IMR-90 (cell line): ENCODE measurements around the gene SELENOP. TPM values are rescaled to one million over a fixed set of nuclear protein-coding genes. Genes with fewer than 3 reads are reported as not detected.

Source experiments
- ATAC-seq: fragments of 200-7000 bp; cut with Tn5 transposase; 2 replicates; pipeline ENCODE4 v1.9.1; 2020; ENCODE audit warnings: low read depth, mild to moderate bottlenecking, moderate library complexity
- BruUV-seq: library from RNA; stranded (reverse); fragments of 400-500 nt; replicated peaks from 2 replicates; lab custom pipeline; 2021; lab: Mats Ljungman, UMichigan
- CTCF ChIA-PET: fragments of 300-600 bp; formaldehyde crosslinking; extraction: SDS; loops from one replicate; lab custom pipeline; 2021; ENCODE audit warnings: antibody characterized with exemption; lab: Yijun Ruan, JAX
- POLR2A ChIA-PET: fragments of 300-600 bp; sonication (Branson Sonifier 250); formaldehyde crosslinking; loops from one replicate; lab custom pipeline; 2022; ENCODE audit warnings: antibody characterized with exemption; ENCODE audit not compliant: unreplicated experiment; lab: Charles Lee
- DNase-seq: peaks from one replicate; pipeline ENCODE4 v3.0.0; 2013
- H2AFZ ChIP-seq: replicated peaks from 2 replicates; pipeline ENCODE3; 2013; ENCODE audit warnings: low read length, mild to moderate bottlenecking; ENCODE audit not compliant: poor library complexity
- H2AK5ac ChIP-seq: 2 replicates; pipeline ENCODE4 v1.6.1; 2013; ENCODE audit warnings: low read depth, low read length, inconsistent platforms
- H2AK9ac ChIP-seq: replicated peaks from 2 replicates; pipeline ENCODE3; 2013; ENCODE audit warnings: mild to moderate bottlenecking, low read depth, low read length, moderate library complexity; ENCODE audit not compliant: poor library complexity
- H2BK120ac ChIP-seq: 2 replicates; pipeline ENCODE4 v1.6.1; 2013; ENCODE audit warnings: low read depth, low read length, inconsistent platforms
- H2BK15ac ChIP-seq: 3 replicates; pipeline ENCODE4 v1.6.1; 2013; ENCODE audit warnings: low read depth, low read length, inconsistent platforms
- H2BK20ac ChIP-seq: 2 replicates; pipeline ENCODE4 v1.6.1; 2013; ENCODE audit warnings: low read depth, mild to moderate bottlenecking, inconsistent platforms, low read length, moderate library complexity
- H2BK5ac ChIP-seq: 2 replicates; pipeline ENCODE4 v1.6.1; 2013; ENCODE audit warnings: mild to moderate bottlenecking, low read depth, low read length, inconsistent platforms; ENCODE audit not compliant: poor library complexity, severe bottlenecking
- H3K14ac ChIP-seq: replicated peaks from 2 replicates; pipeline ENCODE4 v1.6.1; 2013; ENCODE audit warnings: low read depth, low read length, inconsistent platforms
- H3K18ac ChIP-seq: 2 replicates; pipeline ENCODE4 v1.6.1; 2013; ENCODE audit warnings: low read depth, low read length, control low read depth
- H3K23ac ChIP-seq: 2 replicates; pipeline ENCODE4 v1.6.1; 2013; ENCODE audit warnings: low read depth, low read length, inconsistent platforms
- H3K27ac ChIP-seq: 2 replicates; pipeline ENCODE4 v1.5.1; 2013; ENCODE audit warnings: mild to moderate bottlenecking, control low read depth, low read length; ENCODE audit not compliant: insufficient read depth
- H3K27me3 ChIP-seq: 2 replicates; pipeline ENCODE4 v1.6.1; 2013; ENCODE audit warnings: low read length; ENCODE audit not compliant: control insufficient read depth, insufficient read depth
- H3K36me3 ChIP-seq: 2 replicates; pipeline ENCODE4 v1.6.1; 2013; ENCODE audit warnings: low read length, mixed read lengths; ENCODE audit not compliant: control insufficient read depth, insufficient read depth
- H3K4ac ChIP-seq: 2 replicates; pipeline ENCODE4 v1.6.1; 2013; ENCODE audit warnings: low read depth, low read length, inconsistent platforms
- H3K4me1 ChIP-seq: 2 replicates; pipeline ENCODE4 v1.6.1; 2013; ENCODE audit warnings: low read length, mixed read lengths; ENCODE audit not compliant: control insufficient read depth, insufficient read depth
- H3K4me2 ChIP-seq: 2 replicates; pipeline ENCODE4 v1.6.1; 2013; ENCODE audit warnings: low read depth, mild to moderate bottlenecking, control low read depth, low read length, moderate library complexity
- H3K4me3 ChIP-seq: 2 replicates; pipeline ENCODE4 v1.5.1; 2013; ENCODE audit warnings: low read depth, mild to moderate bottlenecking, control low read depth, low read length, moderate library complexity; ENCODE audit not compliant: insufficient read depth
- H3K56ac ChIP-seq: 2 replicates; pipeline ENCODE4 v1.6.1; 2013; ENCODE audit warnings: low read length, inconsistent platforms; ENCODE audit not compliant: insufficient read depth; ENCODE audit errors: extremely low read depth
- H3K79me1 ChIP-seq, 2 experiments: 2 replicates each; pipeline ENCODE4 v1.6.1; 2013; ENCODE audit warnings: low read length in 2 of 2, inconsistent platforms in 1 of 2, low read depth in 1 of 2
- H3K9ac ChIP-seq: 2 replicates; pipeline ENCODE4 v1.6.1; 2013; ENCODE audit warnings: low read depth, low read length, control low read depth
- H3K9me1 ChIP-seq: 2 replicates; pipeline ENCODE4 v1.6.1; 2013; ENCODE audit warnings: low read length, inconsistent platforms; ENCODE audit not compliant: insufficient read depth
- H3K9me3 ChIP-seq: 2 replicates; pipeline ENCODE4 v1.6.1; 2013; ENCODE audit warnings: low read length; ENCODE audit not compliant: control insufficient read depth, insufficient read depth
- H4K20me1 ChIP-seq: 2 replicates; pipeline ENCODE4 v1.6.1; 2013; ENCODE audit warnings: low read length, inconsistent platforms; ENCODE audit not compliant: insufficient read depth
- H4K5ac ChIP-seq: 2 replicates; pipeline ENCODE4 v1.6.1; 2013; ENCODE audit warnings: mild to moderate bottlenecking, low read depth, low read length, control low read depth
- H4K8ac ChIP-seq, 2 experiments: 2 replicates each; pipeline ENCODE4 v1.6.1; 2013; ENCODE audit warnings: low read depth in 2 of 2, low read length in 2 of 2, control low read depth in 1 of 2, inconsistent platforms in 1 of 2
- H4K91ac ChIP-seq: 2 replicates; pipeline ENCODE4 v1.6.1; 2013; ENCODE audit warnings: low read depth, low read length, inconsistent platforms; ENCODE audit not compliant: insufficient read depth
- CEBPB ChIP-seq: IDR thresholded peaks from 2 replicates; pipeline ENCODE4 v1.6.1; 2012; ENCODE audit warnings: low read depth, low read length, improper control_type of control experiment
- NFE2L2 ChIP-seq: fragments of 150-350 bp; IDR thresholded peaks from 2 replicates; pipeline ENCODE4 v1.6.1; 2016; ENCODE audit warnings: low read depth, mild to moderate bottlenecking, low read length
- POLR2A ChIP-seq: IDR thresholded peaks from 2 replicates; pipeline ENCODE4 v1.6.1; 2012; ENCODE audit warnings: mild to moderate bottlenecking, low read depth, low read length
- RAD21 ChIP-seq: IDR thresholded peaks from 2 replicates; pipeline ENCODE4 v1.6.1; 2012; ENCODE audit warnings: low read length, improper control_type of control experiment
- RFX5 ChIP-seq: IDR thresholded peaks from 2 replicates; pipeline ENCODE4 v1.8.0; 2012; ENCODE audit warnings: low read depth, mild to moderate bottlenecking, low read length, moderate library complexity
- SMC3 ChIP-seq: fragments of 150-350 bp; IDR thresholded peaks from 2 replicates; pipeline ENCODE4 v1.6.1; 2016; ENCODE audit warnings: low read depth, mild to moderate bottlenecking, antibody characterized with exemption, low read length, moderate library complexity
- WGBS, 2 experiments: methylation state at CpG; one replicate each; pipeline versions ENCODE4 v1.1.5 to v1.1.7; 2013; ENCODE audit warnings: missing lambda C conversion rate in 2 of 2; ENCODE audit not compliant: insufficient read length in 1 of 2; ENCODE audit errors: extremely low coverage in 2 of 2; 5-methylcytosine and 5-hydroxymethylcytosine counted together
- dilution Hi-C: fragments of 300-500 bp; cut with HindIII; formaldehyde crosslinking; loops from one replicate; pipeline ENCODE4 v1.14.3; 2018; ENCODE audit warnings: low sequenced_read_pairs; ENCODE audit not compliant: unreplicated experiment
- in situ Hi-C: fragments of 300-500 bp; cut with MboI; formaldehyde crosslinking; loops from 3 replicates; pipeline ENCODE4 v1.14.3; 2019; ENCODE audit warnings: low sequenced_read_pairs, inconsistent platforms, mixed read lengths
- intact Hi-C: fragments of 100-400 bp; cut with micrococcal nuclease; formaldehyde crosslinking; loops from 2 replicates; pipeline ENCODE4 v1.10.0; 2022
- polyA plus RNA-seq, 3 experiments: library from polyadenylated mRNA; depleted of rRNA; stranded (reverse); fragments of >200 nt; gene quantifications; 2 replicates each; pipeline ENCODE4 v1.2.3, GENCODE V29; 2012; ENCODE audit warnings: low replicate concordance in 1 of 3
- total RNA-seq: library from RNA; depleted of rRNA; stranded (reverse); fragments of >200 nt; gene quantifications from 2 replicates; pipeline ENCODE4 v1.2.3, GENCODE V29; 2012

The SELENOP gene
- total and polyA plus RNA-seq, 2 of the 4 experiments (the other 2 are of a cell fraction): 0.55 to 1.1 TPM

DNA sequence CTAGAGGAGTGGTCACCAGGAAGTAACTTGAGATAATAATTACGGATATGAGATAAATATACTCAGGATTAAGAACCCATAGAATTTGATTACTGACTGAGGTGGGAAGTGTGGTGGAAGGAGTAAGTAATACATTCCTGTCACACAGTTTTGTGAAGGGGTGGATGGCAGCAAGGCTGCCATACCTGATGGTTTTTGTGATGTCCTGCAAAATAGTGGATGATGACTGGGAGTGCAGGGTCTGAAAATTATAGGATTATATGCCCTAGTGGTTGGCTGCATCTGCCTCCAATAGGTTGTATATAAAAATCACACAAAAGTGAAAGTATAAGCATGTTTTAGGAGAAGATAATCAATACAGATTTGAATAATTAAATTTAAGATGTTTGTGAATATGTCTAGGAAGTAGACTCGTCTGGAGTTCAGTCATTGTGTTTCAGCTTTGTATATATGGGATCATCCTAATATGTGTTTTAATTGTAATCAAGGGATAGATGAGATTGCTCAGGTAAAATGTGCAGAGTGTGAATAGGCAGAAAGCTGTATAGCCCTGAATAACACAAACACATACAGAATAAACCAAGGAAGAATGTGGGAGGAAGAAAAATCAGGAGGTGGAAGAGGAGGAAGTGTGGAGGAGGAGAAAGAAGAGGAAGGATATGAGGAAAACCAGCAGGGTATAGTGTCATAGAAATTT, 5.5 kb downstream of the SELENOP start:
- H4K5ac ChIP-seq: no peak overlapping the region
- intact Hi-C loops: no loop called here
- H3K18ac ChIP-seq: no peak overlapping the region
- no peak for DNase-seq
- no peaks in the 10 kb centered on the region for H4K20me1 ChIP-seq
- no peak overlapping the region for H2BK15ac ChIP-seq
- H3K4me3 ChIP-seq: no peak overlapping the region
- dilution Hi-C loops: no loop called here
- no peak overlapping the region for H2BK5ac ChIP-seq
- WGBS, 2 experiments: 80% methylated on average over 1 of the region's 2 CpGs; no CpG with 5 or more reads in 1 of the 2 experiments
- in situ Hi-C loops: no loop called here
- H2AK5ac ChIP-seq: no peak overlapping the region
- ATAC-seq: no peak
- H2BK20ac ChIP-seq: no peak overlapping the region
- no peak overlapping the region for H3K23ac ChIP-seq
- POLR2A ChIA-PET: no interaction called here
- no peak overlapping the region for H2AK9ac ChIP-seq
- no peak overlapping the region for H3K9ac ChIP-seq
- no peaks in the 10 kb centered on the region for H3K36me3 ChIP-seq
- no peak overlapping the region for H3K4ac ChIP-seq
- no peak overlapping the region for H4K8ac ChIP-seq
- H3K9me1 ChIP-seq: no peaks in the 10 kb centered on the region
- no peak overlapping the region for H3K56ac ChIP-seq
- H3K27me3 ChIP-seq: no peaks in the 10 kb centered on the region
- no peak overlapping the region for H3K4me2 ChIP-seq
- H2AFZ ChIP-seq: no peak overlapping the region
- H3K9me3 ChIP-seq: no peaks in the 10 kb centered on the region
- CTCF ChIA-PET: no interaction called here
- no peak overlapping the region for H4K91ac ChIP-seq
- no TSS peak for BruUV-seq
- no peak overlapping the region for H2BK120ac ChIP-seq
- H3K4me1 ChIP-seq: no peaks in the 10 kb centered on the region
- TF ChIP-seq CEBPB (no peak), RAD21 (no peak), POLR2A (no peak), SMC3 (no peak), NFE2L2 (no peak), RFX5 (no peak)
- no peaks in the 10 kb centered on the region for H3K79me1 ChIP-seq
- H3K27ac ChIP-seq: no peak overlapping the region
- no peak overlapping the region for H3K14ac ChIP-seq
